ENCODE results near the gene ATXN7.

Gene ATXN7

GRCh38 chr3:63934041-63934866 lies 70.6 kb downstream of the ATXN7 start:
- POLR2A ChIA-PET = no interaction called here
- DNase-seq (ENCODE audit: extremely low spot score) = no peak
- CTCF ChIA-PET = interaction anchor here (1.6 kb wide), 1 partner anchor 27 kb away, joined by 5 read pairs; no protein-coding TSS in a partner anchor
- TF ChIP-seq CTCF (IDR thresholded peaks at IDR 0.05; ENCODE audit: control extremely low read depth, extremely low read depth, low read depth, missing control alignments) = no peak

- TF ChIP-seq CTCF (IDR thresholded peaks at IDR 0.05; ENCODE audit: control extremely low read depth, extremely low read depth, low read depth, missing control alignments) = no peak
- DNase-seq (ENCODE audit: extremely low spot score) = no peak
- POLR2A ChIA-PET = no interaction called here
- CTCF ChIA-PET = interaction anchor here (0.8 to 1.7 kb wide), 6 partner anchors 8 to 86 kb away, joined by 3 to 5 read pairs (median 3); partner anchors contain the start of gene PSMD6
These were observed 73.3 kb downstream of the ATXN7 start for GRCh38 chr3:63936925-63937324.

DNA sequence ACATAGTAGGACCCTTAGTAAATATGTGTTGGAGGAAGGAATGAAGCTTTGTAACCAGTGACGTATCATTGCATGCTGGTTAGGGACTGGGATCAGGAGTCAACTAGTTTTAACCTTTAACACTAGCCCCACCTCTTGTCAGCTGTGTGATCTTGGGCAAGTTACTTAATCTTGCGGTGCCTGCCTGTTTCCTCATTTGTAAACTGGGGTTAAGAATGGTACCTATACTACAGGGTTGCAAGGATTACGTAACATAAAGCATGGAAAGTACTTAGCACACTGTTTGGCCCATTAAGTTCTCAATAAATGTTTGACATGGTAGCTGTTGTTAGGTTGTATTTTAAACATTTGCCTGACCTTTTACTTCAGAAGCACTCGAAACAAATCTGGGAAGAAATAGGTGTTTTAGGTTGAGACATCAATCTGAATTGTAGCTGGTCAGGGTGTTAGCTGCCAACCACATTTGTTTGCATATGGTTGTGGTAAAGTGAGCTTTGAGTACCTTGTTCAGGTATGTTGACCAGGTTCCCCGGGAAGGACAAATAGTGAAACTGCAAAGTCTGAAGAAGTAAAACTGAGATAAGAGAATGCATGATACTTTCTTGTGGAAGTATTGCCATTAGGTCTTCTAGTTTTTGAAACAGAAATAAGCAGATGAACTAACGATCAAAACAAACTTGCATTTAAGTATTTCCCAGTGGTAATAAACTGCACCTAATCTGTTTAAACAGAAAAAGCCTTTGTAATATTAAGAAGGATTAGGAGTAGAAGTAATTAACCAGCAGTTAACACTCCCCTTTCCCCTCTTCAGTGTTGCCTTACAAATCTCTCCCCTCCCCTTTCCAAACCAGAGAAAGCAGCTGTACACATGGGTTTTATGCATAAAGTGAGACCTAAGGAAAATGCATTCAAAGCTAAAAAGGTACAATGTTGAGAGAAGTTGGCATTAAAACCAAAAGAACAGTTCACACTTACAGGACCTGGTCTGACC lies 74.3 kb downstream of the ATXN7 start:
- TF ChIP-seq CTCF (IDR thresholded peaks at IDR 0.05; ENCODE audit: control extremely low read depth, extremely low read depth, low read depth, missing control alignments) = peak; percentile 15
- POLR2A ChIA-PET = no interaction called here
- no peak for DNase-seq (ENCODE audit: extremely low spot score)
- CTCF ChIA-PET = interaction anchor here (0.9 to 1.7 kb wide), 9 partner anchors 9 to 85 kb away, joined by 3 to 5 read pairs (median 3); partner anchors contain the start of gene PSMD6

DNA sequence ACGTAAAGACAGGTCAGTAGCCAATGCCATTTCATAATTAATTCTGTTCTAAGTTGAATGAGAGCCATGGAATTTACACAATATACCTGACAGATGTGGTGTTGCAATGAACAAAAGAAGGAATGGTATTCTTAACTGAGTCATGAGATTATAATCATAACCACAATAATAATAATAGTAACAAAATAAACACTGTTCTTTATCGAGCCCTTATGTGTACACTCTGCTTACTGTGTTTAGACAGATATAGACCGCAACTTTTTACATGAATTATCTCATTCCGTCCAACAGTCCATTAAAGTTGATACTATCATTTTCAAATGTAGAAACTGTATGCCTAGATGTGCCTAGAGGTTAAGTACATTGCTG lies 76.7 kb downstream of the ATXN7 start:
- TF ChIP-seq CTCF (IDR thresholded peaks at IDR 0.05; ENCODE audit: control extremely low read depth, extremely low read depth, low read depth, missing control alignments) = no peak
- DNase-seq (ENCODE audit: extremely low spot score) = no peak
- CTCF ChIA-PET = interaction anchor here (1.5 kb wide), 1 partner anchor 17 kb away, joined by 4 read pairs; no protein-coding TSS in a partner anchor
- POLR2A ChIA-PET = no interaction called here

DNA sequence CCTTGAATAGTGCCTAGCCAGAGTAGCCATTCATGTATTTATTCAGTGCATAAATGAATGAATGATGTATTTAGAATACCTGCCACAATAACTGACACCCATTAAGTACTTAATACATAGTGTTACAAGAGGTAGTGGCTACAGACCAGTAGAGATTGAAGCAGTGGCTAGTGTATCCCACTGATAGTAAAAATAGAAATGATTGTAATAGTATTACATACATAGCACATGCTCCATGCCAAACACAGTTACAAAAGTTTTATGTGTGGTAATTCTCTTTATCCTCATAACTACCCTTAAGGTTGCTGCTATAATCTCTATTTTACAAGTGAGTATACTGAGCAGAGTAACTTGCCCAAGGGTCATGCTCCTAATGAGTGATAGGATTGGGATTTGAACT lies 78.9 kb downstream of the ATXN7 start:
- TF ChIP-seq CTCF (IDR thresholded peaks at IDR 0.05; ENCODE audit: control extremely low read depth, extremely low read depth, low read depth, missing control alignments) = no peak
- ChIA-PET CTCF (interaction anchor here (1.3 to 3.0 kb wide), 2 partner anchors 14 to 25 kb away, joined by 3 to 13 read pairs; no protein-coding TSS in a partner anchor), POLR2A (no interaction called here)
- DNase-seq (ENCODE audit: extremely low spot score) = no peak

GRCh38 chr3:63943678-63944077 lies 80.0 kb downstream of the ATXN7 start:
- ChIA-PET CTCF (interaction anchor here (0.8 to 5.9 kb wide), 6 partner anchors 10 to 24 kb away, joined by 3 to 37 read pairs (median 4); no protein-coding TSS in a partner anchor), POLR2A (no interaction called here)
- no peak for TF ChIP-seq CTCF (IDR thresholded peaks at IDR 0.05; ENCODE audit: control extremely low read depth, extremely low read depth, low read depth, missing control alignments)
- DNase-seq (ENCODE audit: extremely low spot score) = no peak

Measured in GM10248 (cell line).